ENCODE data around the gene PLCB4. TPM values are rescaled to one million over a fixed set of nuclear protein-coding genes. Genes with fewer than 3 reads are reported as not detected.

Gene PLCB4
- polyA plus RNA-seq, 1 of the 3 experiments (the other 2 are of a cell fraction), result 5.5 TPM

DNA sequence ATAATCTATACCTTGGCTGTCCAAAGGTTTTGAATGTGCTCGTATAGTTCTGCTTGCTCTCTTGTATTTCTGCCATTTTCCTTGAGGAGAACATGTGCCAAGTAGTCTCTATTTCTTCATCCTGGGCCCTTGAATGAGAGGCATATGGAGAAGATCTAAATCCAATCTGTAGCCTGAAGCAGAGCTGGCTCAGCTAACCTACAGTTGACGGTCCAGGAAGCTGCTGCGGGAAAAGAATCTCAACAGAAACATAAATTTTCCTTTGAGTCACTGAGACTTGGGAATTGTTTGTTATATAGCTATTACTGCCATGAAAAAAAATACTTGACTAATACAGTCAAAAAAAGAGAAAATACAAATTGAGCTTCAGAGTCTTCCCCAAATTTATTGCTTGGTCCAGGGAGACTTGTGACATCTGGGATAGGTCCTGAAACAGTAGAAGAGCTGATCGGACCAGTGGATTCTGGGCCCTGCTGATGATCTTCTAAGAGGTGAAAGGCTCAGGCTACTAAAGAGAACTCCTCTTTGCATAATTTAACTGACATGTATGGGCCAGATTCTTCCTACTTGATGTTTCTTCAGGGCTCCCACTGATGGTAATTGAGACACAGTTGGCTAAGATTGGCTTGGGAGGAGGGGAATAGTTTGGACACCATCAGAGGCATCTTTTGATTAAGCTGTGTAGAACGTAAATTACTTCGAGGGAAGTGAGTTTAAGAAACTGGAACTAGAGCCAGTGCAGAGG, 29.9 kb upstream of the PLCB4 start:
- Histone ChIP-seq H3F3A (replicated peaks; ENCODE audit: insufficient read depth) (peaks cover 8% of the 10 kb centered on the region), H3K27me3 (ENCODE audit: insufficient read depth) (no peaks in the 10 kb centered on the region), H3K9me2 (no peaks in the 10 kb centered on the region), H3K4me1 (ENCODE audit: control insufficient read depth in 1 of 2, insufficient read depth in 2 of 2, low read depth in 1 of 2, low read length in 1 of 2) (peaks cover 0 to 9% of the 10 kb centered on the region in 2 experiments; a peak in 1 of 4 replicates), H3K9ac (no peak overlapping the region), H3K4me3 (ENCODE audit: low read depth in 2 of 2, low read length in 1 of 2) (no peak overlapping the region), H2AFZ (ENCODE audit: low read depth) (no peak overlapping the region), H3K79me2 (ENCODE audit: insufficient read depth) (no peaks in the 10 kb centered on the region), H3K36me3 (replicated peaks in 1 of 2; ENCODE audit: control insufficient read depth in 1 of 2, insufficient read depth in 2 of 2, low read length in 1 of 2) (no peaks in the 10 kb centered on the region), H3K9me3 (no peaks in the 10 kb centered on the region), H3K27ac (ENCODE audit: low read depth in 2 of 2, low read length in 1 of 2) (no peak overlapping the region), H3K4me2 (no peak overlapping the region), H4K20me1 (ENCODE audit: insufficient read depth) (no peaks in the 10 kb centered on the region)
- CTCF ChIA-PET, result no interaction called here
- TF ChIP-seq TEAD4 (IDR thresholded peaks at IDR 0.05; ENCODE audit: borderline replicate concordance, insufficient read depth) (no peak), SMC3 (IDR thresholded peaks at IDR 0.05; ENCODE audit: low read depth, low read length) (no peak), TCF12 (IDR thresholded peaks at IDR 0.05) (no peak), TAF1 (IDR thresholded peaks at IDR 0.05; ENCODE audit: borderline replicate concordance, low read depth, low read length) (no peak), EP300 (IDR thresholded peaks at IDR 0.05; ENCODE audit: borderline replicate concordance in 1 of 2, low read depth in 1 of 2, low read length in 1 of 2) (no peak), FOXM1 (IDR thresholded peaks at IDR 0.05; ENCODE audit: low read depth) (no peak), RCOR1 (IDR thresholded peaks at IDR 0.05; ENCODE audit: low read length) (no peak)
- TF ChIP-seq, protein P1, sequence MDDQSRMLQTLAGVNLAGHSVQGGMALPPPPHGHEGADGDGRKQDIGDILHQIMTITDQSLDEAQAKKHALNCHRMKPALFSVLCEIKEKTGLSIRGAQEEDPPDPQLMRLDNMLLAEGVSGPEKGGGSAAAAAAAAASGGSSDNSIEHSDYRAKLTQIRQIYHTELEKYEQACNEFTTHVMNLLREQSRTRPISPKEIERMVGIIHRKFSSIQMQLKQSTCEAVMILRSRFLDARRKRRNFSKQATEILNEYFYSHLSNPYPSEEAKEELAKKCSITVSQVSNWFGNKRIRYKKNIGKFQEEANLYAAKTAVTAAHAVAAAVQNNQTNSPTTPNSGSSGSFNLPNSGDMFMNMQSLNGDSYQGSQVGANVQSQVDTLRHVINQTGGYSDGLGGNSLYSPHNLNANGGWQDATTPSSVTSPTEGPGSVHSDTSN (IDR thresholded peaks at IDR 0.05), result no peak
- TF ChIP-seq, protein P2, sequence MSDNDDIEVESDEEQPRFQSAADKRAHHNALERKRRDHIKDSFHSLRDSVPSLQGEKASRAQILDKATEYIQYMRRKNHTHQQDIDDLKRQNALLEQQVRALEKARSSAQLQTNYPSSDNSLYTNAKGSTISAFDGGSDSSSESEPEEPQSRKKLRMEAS (IDR thresholded peaks at IDR 0.05; ENCODE audit: low read depth), result no peak
- TF ChIP-seq, protein P3, sequence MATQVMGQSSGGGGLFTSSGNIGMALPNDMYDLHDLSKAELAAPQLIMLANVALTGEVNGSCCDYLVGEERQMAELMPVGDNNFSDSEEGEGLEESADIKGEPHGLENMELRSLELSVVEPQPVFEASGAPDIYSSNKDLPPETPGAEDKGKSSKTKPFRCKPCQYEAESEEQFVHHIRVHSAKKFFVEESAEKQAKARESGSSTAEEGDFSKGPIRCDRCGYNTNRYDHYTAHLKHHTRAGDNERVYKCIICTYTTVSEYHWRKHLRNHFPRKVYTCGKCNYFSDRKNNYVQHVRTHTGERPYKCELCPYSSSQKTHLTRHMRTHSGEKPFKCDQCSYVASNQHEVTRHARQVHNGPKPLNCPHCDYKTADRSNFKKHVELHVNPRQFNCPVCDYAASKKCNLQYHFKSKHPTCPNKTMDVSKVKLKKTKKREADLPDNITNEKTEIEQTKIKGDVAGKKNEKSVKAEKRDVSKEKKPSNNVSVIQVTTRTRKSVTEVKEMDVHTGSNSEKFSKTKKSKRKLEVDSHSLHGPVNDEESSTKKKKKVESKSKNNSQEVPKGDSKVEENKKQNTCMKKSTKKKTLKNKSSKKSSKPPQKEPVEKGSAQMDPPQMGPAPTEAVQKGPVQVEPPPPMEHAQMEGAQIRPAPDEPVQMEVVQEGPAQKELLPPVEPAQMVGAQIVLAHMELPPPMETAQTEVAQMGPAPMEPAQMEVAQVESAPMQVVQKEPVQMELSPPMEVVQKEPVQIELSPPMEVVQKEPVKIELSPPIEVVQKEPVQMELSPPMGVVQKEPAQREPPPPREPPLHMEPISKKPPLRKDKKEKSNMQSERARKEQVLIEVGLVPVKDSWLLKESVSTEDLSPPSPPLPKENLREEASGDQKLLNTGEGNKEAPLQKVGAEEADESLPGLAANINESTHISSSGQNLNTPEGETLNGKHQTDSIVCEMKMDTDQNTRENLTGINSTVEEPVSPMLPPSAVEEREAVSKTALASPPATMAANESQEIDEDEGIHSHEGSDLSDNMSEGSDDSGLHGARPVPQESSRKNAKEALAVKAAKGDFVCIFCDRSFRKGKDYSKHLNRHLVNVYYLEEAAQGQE (IDR thresholded peaks at IDR 0.05; ENCODE audit: low read depth, low read length), result no peak
- 89% methylated on average over 6 of the region's 6 CpGs for WGBS (ENCODE audit: low lambda C conversion rate)
- POLR2A ChIA-PET, result no interaction called here
- DNase-seq, result no peak

Measured in SK-N-SH (cell line).